ENCODE results near the gene TNRC18. TPM values are rescaled to one million over a fixed set of nuclear protein-coding genes. Genes with fewer than 3 reads are reported as not detected.

Gene TNRC18
- total and polyA plus RNA-seq, 4 donors, result 33.4 to 117 (median 84.1) TPM

DNA sequence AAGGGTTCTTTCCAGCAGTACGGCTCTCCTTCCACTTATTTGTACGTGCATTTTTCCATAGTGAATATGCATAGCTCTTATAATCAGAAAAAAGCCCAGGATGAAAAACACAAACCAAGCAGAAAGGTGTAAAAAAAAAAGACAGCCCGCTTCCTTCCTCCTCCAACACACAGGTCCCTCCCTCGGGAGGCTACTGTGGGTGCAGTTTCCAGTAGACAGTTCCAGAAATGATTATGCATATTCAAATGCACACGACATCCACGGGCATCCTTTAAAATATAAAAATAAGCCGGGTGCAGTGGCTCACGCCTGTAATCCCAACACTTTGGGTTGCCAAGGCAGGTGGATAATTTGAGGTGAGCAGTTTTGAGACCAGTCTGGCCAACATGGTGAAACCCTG, 59.9 kb downstream of the TNRC18 start:
- no peak overlapping the region for H3K27ac ChIP-seq (ENCODE audit: low read depth in 1 of 2, low read length in 1 of 2)
- H3K27me3 ChIP-seq (ENCODE audit: control insufficient read depth in 3 of 3, insufficient read depth in 3 of 3, low read length in 2 of 3), result no peaks in the 10 kb centered on the region
- no peak overlapping the region for H3K4me3 ChIP-seq
- DNase-seq (no peak), ATAC-seq (ENCODE audit: insufficient read depth, low FRiP score) (no peak)
- TF ChIP-seq CTCF (IDR thresholded peaks at IDR 0.05; ENCODE audit: control extremely low read depth, extremely low read depth), result no peak
- peaks cover 0 to 12% (median 2%) of the 10 kb centered on the region in 5 donors for H3K4me1 ChIP-seq (ENCODE audit: control insufficient read depth in 5 of 5, insufficient read depth in 5 of 5, low read length in 5 of 5)
- 46 to 59% methylated on average over 8 of the region's 8 CpGs for WGBS, 2 donors
- H3K9ac ChIP-seq (ENCODE audit: insufficient read depth in 1 of 2, low read length in 2 of 2), result no peak overlapping the region
- peaks cover 3 to 40% (median 24%) of the 10 kb centered on the region in 4 donors for H3K36me3 ChIP-seq (ENCODE audit: control insufficient read depth in 4 of 4, insufficient read depth in 4 of 4, low read length in 4 of 4)
- no peaks in the 10 kb centered on the region for H3K9me3 ChIP-seq (ENCODE audit: control insufficient read depth in 4 of 4, insufficient read depth in 3 of 4, low read length in 3 of 4)

DNA sequence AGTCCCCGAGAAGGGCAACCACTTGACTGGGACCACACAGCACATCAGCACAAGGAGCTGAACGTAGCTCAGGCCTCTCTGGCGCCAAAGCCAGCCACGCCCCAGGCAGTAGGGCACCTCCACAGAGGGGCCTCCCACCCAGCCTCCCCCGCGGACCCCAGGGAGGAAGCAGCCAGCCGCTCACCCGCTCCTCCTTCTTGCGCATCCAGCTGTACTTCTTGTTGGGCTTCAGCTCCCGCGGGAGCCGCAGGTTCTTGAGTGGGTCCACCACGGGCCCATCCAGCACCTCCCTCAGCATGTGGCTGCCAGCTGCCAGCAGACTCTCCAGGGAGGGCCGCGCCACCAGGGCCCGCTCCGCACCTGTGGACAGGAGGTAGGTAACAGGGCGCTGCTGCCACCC, 61.2 kb downstream of the TNRC18 start:
- H3K9ac ChIP-seq (ENCODE audit: insufficient read depth in 1 of 2, low read length in 2 of 2), result no peak overlapping the region
- ATAC-seq (ENCODE audit: insufficient read depth, low FRiP score), result no peak
- no peaks in the 10 kb centered on the region for H3K27me3 ChIP-seq (ENCODE audit: control insufficient read depth in 3 of 3, insufficient read depth in 3 of 3, low read length in 2 of 3)
- WGBS, 2 donors, result 93 to 95% methylated on average over 18 of the region's 18 CpGs
- no peak overlapping the region for H3K4me3 ChIP-seq
- no peak for DNase-seq
- no peak overlapping the region for H3K27ac ChIP-seq (ENCODE audit: low read depth in 1 of 2, low read length in 1 of 2)
- peaks cover 3 to 44% (median 27%) of the 10 kb centered on the region in 4 donors for H3K36me3 ChIP-seq (ENCODE audit: control insufficient read depth in 4 of 4, insufficient read depth in 4 of 4, low read length in 4 of 4)
- TF ChIP-seq CTCF (IDR thresholded peaks at IDR 0.05; ENCODE audit: control extremely low read depth, extremely low read depth), result no peak
- peaks cover 0 to 12% (median 2%) of the 10 kb centered on the region in 5 donors for H3K4me1 ChIP-seq (ENCODE audit: control insufficient read depth in 5 of 5, insufficient read depth in 5 of 5, low read length in 5 of 5)
- H3K9me3 ChIP-seq (ENCODE audit: control insufficient read depth in 4 of 4, insufficient read depth in 3 of 4, low read length in 3 of 4), result no peaks in the 10 kb centered on the region

- no peak overlapping the region for H3K4me3 ChIP-seq
- peaks cover 9 to 49% (median 30%) of the 10 kb centered on the region in 4 donors for H3K36me3 ChIP-seq (ENCODE audit: control insufficient read depth in 4 of 4, insufficient read depth in 4 of 4, low read length in 4 of 4)
- no peaks in the 10 kb centered on the region for H3K9me3 ChIP-seq (ENCODE audit: control insufficient read depth in 4 of 4, insufficient read depth in 3 of 4, low read length in 3 of 4)
- H3K27ac ChIP-seq (ENCODE audit: low read depth in 1 of 2, low read length in 1 of 2), result no peak overlapping the region
- no peak overlapping the region for H3K9ac ChIP-seq (ENCODE audit: insufficient read depth in 1 of 2, low read length in 2 of 2)
- no peaks in the 10 kb centered on the region for H3K27me3 ChIP-seq (ENCODE audit: control insufficient read depth in 3 of 3, insufficient read depth in 3 of 3, low read length in 2 of 3)
- no peak for DNase-seq
- peaks cover 0 to 12% (median 2%) of the 10 kb centered on the region in 5 donors for H3K4me1 ChIP-seq (ENCODE audit: control insufficient read depth in 5 of 5, insufficient read depth in 5 of 5, low read length in 5 of 5)
- ATAC-seq (ENCODE audit: insufficient read depth, low FRiP score), result no peak
- WGBS, 2 donors, result 94 to 96% methylated on average over 53 to 58 of the region's 58 CpGs
- no peak for TF ChIP-seq CTCF (IDR thresholded peaks at IDR 0.05; ENCODE audit: control extremely low read depth, extremely low read depth)
Measured at GRCh38 chr7:5361446-5362127, 62.0 kb downstream of the TNRC18 start.

Measured in lung (tissue), 12 donors.